Measurements from ENCODE around the gene PRR27.

The PRR27 gene

DNA sequence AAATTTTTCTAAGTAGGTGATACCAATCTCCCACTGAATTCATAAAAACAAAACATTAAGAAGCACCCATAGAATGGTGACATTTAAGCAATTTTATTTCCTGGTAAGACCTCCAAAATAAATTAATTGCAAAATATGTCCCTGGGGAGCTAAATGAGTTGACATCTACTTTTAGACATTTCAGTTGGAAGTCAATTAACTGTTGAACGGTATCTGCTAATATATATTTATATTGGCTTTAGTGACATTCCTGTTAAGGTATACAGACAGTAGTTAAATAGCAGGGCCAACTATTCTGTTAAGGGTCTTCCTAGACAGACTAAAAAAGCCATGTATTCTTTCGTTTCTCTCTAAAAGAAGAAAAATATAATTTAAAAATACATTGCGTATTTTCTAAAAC is at the start of gene PRR27:
Gene PRR27, plus strand, starts transcription at position 301 of the 400 bp plus-strand sequence. CDS start 139 bp downstream, outside the sequence.
- DNase-seq, result no peak

DNA sequence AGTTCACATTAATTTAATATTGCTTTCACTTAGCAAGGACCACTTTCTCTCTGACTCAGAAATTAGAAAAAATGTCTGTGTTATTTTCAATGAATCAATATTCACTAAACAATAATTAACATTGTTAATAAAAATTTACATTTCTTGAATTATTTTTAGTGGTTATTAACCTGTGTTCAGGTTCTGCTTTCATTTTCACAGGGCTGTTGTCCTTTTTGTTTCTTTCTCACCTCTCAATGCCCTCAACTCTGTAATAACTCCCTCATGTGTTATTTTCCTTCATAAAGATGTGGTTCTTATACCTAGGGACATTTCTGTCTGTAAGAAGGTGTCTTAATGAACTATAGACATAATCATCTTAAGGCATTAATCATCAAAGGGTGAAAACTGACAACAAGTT is 43.1 kb upstream of the PRR27 start:
- DNase-seq, result no peak

DNA sequence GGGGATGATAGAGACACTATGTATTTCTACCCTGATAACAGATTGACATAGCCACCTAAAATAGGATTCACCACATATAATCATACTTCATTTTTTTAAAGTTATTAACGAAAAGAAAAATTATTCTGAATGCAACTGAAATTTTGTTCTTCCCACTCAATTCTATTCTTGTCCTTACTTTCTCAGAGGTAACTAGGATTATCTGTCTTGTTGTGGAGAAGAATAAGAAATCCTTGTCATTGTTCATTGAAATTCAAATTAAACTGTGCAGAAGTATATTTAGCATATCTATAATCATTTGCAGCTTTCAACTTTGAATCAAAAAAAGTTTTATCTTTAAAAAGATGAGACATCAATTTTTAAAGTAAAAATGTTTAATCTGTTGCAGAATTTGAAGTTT is 40.4 kb upstream of the PRR27 start:
- no peak for DNase-seq

DNA sequence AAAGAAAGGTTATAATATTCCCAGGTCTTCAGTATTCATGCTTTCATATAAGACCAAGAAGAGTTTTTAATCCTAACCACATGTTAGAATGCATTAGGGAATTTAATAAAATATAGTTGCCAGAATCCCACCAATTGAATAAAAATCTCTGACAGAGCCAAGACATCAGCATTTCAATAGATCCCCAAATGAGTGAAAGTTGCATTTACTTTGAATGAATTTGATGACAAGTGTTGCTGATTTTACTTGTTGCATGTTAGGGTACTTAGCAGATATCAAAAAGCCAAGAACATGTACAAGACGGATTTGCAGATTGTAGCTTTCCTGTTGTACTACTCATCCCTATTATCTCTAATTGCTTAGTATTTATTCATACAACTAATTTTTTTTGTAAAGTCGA is 39.9 kb upstream of the PRR27 start:
- no peak for DNase-seq

DNA sequence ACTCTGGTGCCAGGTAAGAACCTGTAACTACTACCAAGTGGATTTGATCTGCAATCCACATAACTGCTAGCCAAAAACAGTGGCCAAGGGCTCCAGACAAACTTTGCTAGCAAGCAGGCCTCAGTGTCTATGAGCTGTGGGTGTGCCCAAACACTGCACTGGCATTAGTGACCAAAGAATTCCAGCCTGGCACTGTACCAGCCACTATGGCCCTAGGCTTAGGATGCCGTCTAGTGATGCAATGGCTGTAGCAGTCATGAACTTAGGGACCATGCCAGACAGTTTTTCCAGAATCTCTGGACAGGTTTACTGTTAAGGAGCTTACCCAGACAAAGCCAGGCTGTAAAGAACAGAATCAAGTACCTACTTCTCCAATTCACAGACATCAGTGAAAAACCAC is 33.7 kb upstream of the PRR27 start:
- DNase-seq, result no peak

DNA sequence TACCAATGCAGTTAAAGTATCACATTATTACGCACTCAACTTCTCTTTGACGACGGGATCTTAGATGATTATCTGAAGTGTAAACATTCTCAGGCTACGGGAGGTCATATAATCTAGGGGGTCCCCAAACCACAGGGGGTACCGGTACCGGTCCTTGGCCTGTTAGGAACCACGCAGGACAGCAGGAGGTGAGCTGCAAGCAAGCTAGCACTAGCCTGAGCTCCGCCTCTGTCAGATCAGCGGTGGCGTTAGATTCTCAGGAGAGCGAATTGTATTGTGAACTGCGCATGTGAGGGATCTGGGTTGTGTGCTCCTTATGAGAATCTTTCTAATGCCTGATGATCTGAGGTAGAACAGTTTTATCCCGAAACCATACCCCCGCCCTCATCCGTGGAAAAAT is 20.6 kb upstream of the PRR27 start:
- DNase-seq, result no peak

DNA sequence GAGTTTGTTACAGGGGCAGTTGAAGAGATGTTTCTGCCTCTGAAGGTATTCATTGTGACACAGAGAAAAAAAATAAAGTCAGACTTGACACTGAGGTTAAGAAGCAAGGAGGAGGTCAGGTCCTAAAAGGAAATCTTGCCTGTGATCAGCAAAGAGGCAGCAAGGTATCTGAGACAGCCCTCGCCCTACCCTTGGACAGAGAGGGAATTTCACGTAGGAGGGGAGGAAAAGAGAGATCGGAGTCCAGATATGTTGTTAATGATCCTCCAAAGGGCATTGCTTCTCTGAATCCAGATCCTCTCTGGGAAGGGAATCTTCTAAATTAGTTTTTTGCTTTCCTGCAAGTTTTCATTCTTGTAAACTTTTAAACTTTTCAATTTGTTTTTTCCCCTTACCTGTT is 15.3 kb upstream of the PRR27 start:
- no peak for DNase-seq

DNA sequence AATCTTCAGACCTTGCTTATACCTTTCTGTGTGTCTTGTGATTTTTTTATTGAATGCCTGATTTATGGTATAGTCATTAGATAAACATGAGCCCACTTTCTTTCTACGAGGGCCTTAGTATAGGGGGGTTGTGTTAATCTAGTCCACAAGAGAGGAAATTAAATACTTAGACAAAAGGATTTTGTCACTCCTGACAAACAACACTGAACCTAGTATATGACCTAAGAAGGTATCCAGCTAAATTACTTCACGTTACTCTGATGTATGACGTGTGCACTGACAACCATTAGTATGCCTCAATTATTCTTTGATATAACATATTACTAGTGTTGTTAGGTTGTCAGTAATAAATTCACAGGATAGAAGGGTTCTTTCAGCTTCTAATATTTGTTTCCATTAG is 2.8 kb upstream of the PRR27 start:
- no peak for DNase-seq

DNA sequence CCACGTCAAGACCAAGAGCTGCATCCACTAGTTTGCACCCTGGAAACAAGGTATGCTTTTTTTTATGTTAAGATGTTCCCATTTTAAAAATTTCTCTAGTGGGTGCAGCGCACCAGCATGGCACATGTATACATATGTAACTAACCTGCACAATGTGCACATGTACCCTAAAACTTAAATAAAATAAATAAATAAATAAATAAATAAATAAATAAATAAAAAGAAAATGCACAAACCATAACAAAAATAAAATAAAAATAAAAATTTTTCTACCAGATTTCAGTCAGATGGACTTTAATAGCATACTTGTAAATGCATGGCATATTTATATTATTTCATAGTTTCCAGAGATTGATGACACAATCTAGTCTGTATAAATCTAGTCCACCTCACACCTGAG is 1.9 kb upstream of the PRR27 start:
- no peak for DNase-seq

DNA sequence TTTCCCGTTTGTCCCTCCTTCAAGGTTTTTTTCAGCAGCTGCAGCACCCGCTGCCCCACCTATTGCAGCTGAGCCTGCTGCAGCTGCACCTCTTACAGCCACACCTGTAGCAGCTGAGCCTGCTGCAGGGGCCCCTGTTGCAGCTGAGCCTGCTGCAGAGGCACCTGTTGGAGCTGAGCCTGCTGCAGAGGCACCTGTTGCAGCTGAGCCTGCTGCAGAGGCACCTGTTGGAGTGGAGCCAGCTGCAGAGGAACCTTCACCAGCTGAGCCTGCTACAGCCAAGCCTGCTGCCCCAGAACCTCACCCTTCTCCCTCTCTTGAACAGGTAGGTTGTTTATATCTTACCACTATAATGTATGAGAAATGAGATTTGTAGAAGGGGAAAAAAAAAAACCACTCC is 4.5 kb downstream of the PRR27 start:
- no peak for DNase-seq

DNA sequence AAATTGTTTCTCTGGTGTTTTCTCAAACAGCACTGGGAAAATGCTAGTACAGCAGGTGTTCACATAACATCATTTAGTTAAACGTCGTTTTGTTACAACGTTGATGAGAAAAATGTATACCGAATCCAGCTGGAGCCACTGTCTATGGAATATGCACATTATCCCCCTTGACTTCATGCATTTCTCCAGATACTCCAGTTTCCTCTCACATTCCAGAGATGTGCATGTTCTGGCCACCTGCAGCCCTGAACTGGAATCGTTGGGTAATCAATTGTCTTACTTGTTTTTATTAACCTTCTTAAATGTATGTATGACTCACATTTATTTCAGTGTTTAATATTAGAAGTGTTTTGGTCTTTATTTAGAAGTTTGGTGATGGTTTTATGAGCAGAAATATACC is 23.1 kb downstream of the PRR27 start:
- no peak for DNase-seq

DNA sequence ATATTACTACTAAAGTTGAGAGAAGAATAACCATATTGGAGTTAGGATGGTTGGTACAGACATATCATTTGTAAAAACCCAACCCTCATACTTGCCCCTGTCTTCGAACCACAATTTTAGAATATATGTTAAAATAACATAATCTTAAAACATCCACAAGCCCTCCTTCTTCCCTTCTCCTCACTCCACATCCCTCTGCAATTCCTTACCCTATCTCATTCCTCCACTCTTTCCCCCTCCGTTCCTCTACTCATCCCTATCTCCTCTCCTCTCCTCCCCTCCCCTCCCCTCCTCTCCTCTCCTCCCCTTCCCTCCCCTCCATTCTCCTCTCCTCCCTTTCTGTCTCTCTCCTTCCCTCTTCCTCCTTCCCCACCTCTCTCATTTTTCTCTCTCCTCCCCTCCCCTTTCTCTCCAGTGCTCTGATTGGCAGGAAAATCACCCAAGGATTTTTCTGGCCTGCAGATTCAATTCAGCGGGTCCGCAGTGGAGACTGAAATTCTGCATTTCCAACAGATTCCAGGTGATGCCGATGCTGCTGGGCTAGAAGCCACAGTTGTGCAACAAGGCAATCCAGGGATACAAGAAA is 24.1 kb downstream of the PRR27 start:
- no peak for DNase-seq

DNA sequence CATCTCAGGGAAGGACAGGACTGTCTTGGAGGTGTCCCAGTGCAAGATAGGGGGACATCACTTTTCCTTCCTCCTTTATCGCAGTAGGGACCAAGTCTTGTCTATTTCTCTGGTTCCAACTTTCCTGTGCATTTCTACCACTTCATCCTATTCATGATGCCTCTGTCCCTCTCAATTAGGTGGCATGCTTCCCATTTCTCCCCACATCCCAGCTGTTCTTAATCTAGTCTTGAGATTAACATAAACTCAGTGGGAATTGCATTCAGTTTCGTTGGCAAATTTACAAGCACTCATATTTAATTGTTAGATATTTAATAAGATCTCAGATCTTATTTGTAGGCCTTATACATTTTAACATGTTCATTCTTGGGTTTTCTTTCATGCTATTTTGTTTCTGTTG is 25.8 kb downstream of the PRR27 start:
- DNase-seq, result no peak

DNA sequence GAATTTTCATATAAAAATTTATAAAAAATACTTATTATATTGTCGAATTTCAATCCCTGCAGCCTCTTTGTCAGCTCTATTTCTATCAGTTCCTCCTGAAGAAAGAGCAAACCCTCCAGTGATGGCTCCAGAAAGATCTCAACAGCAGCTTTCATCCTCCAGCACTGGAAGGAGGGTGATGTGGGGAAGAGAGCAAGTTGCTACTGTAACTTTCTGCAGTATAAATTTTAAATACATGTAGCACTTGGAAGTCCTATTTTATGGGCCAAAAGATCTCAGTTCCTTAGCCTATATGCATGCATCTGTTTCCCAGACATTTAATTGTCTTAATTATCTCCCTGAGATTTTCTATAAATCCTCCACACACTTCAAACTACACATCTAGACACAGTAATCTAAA is 27.8 kb downstream of the PRR27 start:
- no peak for DNase-seq

DNA sequence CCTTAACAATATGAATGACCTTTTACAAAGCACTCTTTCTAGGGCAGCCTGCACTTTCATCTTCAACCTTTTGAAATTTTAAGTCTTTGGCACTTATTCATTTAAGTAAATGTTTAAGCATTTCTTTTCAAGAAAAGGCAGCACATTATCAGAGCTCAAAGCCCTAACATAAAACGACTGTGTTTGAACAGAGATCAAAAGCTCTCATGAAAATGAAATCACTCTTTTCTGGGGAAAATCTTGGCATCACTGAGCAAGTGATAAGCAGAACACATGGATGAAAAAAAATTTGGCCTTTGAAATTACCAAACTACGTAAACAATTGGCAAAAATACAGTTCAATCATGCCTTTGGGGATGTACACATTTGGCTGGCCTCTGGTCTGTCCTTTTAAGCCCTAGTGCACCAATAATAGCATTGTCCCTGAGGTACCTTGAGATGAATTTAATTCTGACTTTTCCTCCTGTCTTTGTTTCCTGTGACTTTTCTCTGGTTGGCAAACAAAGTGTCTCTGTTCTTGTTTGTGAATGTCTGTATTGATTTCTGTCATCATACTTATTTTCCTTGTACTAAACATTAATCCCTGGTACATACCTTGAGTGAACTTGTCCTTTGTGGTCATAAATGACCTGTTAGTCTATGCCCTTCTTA is 28.6 kb downstream of the PRR27 start:
- no peak for DNase-seq

DNA sequence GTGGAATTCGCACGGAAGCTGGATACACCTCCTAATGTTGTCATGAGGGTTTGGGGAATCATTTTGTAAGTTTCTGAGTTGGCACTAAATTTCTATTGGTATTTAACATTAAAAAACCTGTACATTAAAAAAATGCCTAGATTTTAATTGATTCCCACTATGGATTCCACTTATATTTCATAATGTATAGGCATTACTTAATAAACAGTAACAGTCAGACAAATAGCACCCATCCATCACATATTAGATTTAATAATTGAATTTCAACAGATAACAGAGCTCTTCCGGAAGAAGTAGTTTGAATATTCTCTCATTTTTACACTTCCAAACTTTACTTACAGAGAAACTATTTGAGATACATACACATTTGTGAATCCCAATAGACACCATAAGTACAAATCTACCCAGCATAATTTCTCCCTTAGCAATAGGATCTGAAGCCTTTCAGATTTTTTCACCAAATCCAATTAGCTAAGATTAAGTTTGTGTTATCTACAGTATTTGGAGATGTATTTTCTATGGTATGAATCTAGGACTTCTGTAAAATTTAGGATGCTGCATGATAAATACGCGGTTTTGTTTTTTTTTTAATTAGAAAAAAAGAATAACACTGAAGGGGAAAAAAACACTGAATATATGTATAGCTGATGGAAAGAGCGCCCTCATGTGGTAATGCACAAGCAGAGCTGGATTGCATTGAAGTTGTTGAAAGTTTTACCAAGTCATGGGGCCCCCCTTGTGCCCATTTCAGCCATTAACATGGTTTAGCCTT is 29.3 kb downstream of the PRR27 start:
- DNase-seq, result no peak

DNA sequence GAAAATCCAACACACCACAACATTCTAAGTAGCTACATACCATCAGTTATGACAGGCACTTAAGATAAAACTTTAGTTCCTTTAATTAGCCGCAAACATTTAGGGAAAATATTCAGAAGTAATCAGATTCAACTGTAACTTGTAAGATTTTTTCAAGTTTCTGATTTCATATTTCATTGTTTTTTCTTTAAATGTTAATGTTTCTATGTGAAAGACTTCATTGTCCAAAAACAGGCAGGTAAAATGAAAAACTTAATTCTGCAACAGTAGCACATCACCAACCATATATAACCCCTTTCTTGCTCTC is 29.9 kb downstream of the PRR27 start:
- DNase-seq, result no peak

DNA sequence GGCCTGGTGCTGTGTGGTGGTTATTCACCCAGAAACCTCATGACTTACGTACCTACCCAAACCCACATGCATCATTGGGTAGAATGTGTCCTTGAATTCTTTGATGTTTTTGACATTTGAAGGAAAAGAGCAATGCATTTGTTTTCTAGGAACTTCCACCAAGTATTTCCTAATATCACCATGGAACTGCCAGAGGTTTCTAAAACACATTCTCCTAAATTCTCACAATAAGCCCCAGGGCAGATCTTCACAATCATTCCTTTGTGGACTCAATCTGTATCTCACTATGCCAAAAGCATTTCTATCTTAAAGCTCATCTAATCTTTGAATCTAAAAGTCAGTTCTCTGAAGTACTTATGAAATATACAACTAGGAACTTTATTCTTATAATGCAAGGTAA is 33.2 kb downstream of the PRR27 start:
- DNase-seq, result no peak

DNA sequence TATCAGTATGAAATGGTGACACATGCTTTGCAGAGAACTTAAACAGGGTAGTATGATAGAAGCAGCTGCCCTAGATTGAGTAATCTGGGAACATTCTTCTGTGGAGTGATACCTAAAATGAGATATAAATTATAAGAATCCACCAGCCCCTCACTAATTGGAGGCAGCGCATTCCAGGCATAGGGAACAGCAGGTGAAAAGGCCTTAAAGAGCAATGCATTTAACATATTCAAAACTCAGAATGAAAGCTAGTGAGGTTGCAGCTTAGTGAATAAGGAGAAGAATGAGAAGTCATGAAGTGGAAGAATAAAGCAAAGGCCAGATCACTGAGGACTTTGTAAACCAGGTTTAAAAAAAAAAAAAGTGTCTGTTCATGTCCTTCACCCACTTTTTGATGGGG is 36.5 kb downstream of the PRR27 start:
- DNase-seq, result no peak

DNA sequence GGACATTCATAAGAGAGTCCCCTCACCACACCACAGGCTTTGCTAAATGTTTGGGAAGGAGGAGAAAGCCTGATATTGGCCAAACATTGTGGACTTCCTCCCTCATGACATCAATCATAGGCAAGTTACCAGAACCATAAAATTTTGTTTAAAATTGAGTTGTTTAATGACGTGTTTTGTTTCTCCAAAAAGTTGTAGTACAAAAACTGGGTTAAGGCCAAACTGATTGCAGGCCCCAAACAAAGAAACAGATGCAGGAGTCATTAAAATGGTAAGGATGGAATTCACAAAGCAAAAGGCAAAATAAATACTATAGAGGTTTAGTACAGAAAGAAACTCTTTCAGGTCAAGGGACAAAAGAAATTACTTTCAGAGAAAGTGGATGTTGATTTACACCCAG is 37.6 kb downstream of the PRR27 start:
- DNase-seq, result no peak

DNA sequence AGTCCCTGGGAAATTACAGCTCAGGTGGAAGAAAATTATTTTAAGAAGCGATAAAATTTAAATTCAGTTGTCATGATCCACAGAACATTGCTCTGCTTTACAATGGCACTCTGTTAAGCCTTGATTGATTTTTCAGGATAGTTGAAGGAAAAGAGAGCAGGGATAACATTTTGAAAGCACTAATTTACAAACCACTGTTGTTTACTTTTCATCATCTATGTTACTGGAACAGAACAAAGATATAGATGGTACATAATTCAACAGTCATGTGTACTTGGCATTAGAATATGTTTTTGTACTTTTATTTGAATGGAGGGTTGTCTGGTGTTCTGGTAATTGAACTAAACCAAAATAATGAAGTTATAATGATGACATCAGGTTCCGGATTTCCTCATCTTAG is 38.9 kb downstream of the PRR27 start:
- no peak for DNase-seq

DNA sequence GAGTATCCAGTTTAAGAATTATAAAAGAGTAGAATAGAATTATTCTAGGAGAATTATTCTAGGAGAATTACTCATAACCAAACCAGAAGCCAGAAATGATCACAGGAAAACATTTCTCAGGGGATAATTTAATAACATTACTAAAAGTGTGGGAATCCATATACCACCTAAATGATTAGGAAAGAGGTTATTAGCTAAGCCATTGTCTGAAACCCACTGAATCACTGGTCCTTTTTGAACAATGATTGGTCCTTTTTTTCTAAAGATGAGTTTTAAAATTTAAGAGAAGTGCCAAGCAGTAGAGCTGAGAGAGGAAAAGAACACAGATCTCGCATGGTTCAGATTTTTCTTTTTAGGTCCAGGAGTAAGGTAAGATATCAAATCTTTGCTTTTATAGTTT is 41.4 kb downstream of the PRR27 start, which contains the start of gene ODAM:
Gene ODAM, plus strand, starts transcription at position 301 of the 400 bp plus-strand sequence. CDS start 819 bp downstream, outside the sequence.
- DNase-seq, result no peak

DNA sequence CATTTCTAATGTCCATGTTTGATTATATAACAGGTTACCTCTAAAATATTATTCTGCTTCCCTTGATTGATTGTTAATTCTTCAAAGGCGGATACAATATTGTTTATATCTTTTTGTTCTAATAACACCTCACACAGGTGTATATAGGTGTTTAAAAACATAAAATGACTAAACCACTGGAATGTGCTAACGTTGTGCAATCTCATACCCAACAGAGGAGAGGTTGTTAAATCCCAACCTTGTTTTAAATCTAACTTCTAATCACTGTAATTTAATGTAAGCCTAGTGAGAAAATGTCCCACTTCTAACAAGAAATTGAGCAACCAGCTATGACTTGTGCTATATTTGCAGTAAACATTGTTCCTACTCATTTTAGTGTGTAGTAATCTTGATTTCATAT is 42.8 kb downstream of the PRR27 start:
- no peak for DNase-seq
